Activated T-helper 2 cell treated with anti-CD3 and anti-CD28 coated beads, Interferon-gamma antibody, Interleukin-2, Interleukin-4, amounts not matched to agents 10 μg/mL and 5 μg/mL and 100 μg/mL, durations not matched to agents 14 hours and 24 hours and 36 hours (primary cell): ENCODE results near the gene DUSP19. TPM values are rescaled to one million over a fixed set of nuclear protein-coding genes. Genes with fewer than 3 reads are reported as not detected.
A peak's percentile ranks its signal among the peaks of the same experiment; 100 is the strongest.

ENCODE experiments used
- DNase-seq: peaks from one replicate; pipeline ENCODE4 v3.0.0; 2021; ENCODE audit warnings: low spot score
- H3K27ac Mint-ChIP-seq: one replicate; pipeline ENCODE4 v1.8.0; 2021; ENCODE audit warnings: mixed read lengths
- H3K27me3 Mint-ChIP-seq: one replicate; pipeline ENCODE4 v1.8.0; 2021; ENCODE audit warnings: low read depth, mixed read lengths
- H3K36me3 Mint-ChIP-seq: one replicate; pipeline ENCODE4 v1.8.0; 2021; ENCODE audit warnings: low read depth, mixed read lengths
- H3K4me1 Mint-ChIP-seq: one replicate; pipeline ENCODE4 v1.8.0; 2021; ENCODE audit warnings: low read depth, mixed read lengths
- H3K4me3 Mint-ChIP-seq: one replicate; pipeline ENCODE4 v1.8.0; 2021; ENCODE audit warnings: low read depth, mild to moderate bottlenecking, moderate library complexity, mixed read lengths
- H3K9me3 Mint-ChIP-seq: one replicate; pipeline ENCODE4 v1.8.0; 2021; ENCODE audit warnings: mixed read lengths
- intact Hi-C: fragments of 100-400 bp; cut with micrococcal nuclease; formaldehyde crosslinking; loops from one replicate; pipeline ENCODE4 v1.15.1; 2023
- total RNA-seq: library from RNA; stranded (reverse); gene quantifications from 2 replicates; pipeline ENCODE4 v1.2.3, GENCODE V29; 2022

The DUSP19 gene
- total RNA-seq, 1 donor from 2014 or later: 1.6 TPM

DNA sequence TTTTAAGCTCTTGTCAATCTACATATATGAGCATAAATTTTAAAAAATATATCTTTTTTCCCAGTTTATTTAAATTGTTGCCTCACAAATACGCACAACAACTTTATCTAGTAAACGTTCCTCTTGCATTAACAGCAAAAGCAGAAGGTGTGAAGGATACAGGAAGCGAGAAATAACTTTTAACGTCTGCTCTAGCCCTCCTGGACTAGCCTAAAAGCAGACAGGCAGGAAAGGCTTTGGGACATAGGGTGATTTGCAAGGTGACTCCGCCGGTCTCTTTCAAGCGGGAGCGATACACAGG lies 434 bp upstream of the DUSP19 start:
- DNase-seq: peak; percentile 13
- Mint-ChIP-seq H3K27ac (no peak overlapping the region), H3K4me1 (peaks cover 7% of the 10 kb centered on the region), H3K9me3 (no peaks in the 10 kb centered on the region), H3K36me3 (no peaks in the 10 kb centered on the region), H3K4me3 (peak overlapping the region; percentile 83), H3K27me3 (peaks cover 7% of the 10 kb centered on the region)
- intact Hi-C loops: loop anchor here (1.0 to 5.0 kb wide), 3 partner anchors 40 to 361 kb away; partner anchors contain the start of genes DNAJC10, NCKAP1 and NUP35

DNA sequence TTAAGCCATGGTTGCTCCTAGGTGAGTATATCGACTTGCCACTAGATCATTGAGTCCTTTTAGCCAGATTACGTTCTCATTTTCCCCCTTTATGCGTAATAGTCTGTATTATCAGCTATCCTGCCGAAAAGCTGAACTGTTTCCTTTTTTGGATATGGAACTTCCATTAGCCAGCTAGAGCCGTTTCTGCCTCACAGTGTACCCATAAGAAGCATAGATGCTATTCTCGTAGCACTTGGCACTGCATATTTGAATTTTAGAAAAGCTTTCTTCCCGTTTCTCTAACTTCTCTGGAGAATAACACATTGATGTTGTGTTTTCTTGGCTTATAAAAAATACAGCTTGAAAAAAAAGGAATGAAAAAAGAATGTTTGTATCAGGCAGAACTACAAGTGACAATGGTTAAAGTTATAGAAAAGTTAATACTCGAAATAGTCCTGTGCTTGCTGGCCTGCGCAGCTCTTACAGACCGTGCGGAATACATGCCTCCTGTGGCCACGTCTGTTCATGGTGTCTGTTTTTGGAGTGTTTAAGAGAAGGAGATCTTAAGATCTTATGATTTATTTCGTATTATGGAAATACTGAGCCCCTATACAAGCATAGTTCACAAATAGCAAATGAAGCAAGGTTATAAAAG lies 710 bp downstream of the DUSP19 start:
- peaks cover 7% of the 10 kb centered on the region for H3K4me1 Mint-ChIP-seq
- H3K27ac Mint-ChIP-seq: no peak overlapping the region
- peak overlapping the region; percentile 83 for H3K4me3 Mint-ChIP-seq
- intact Hi-C loops: loop anchor here (5.0 kb wide), 1 partner anchor 362 kb away; the partner anchor contains the start of gene DNAJC10
- no peak for DNase-seq
- no peaks in the 10 kb centered on the region for H3K9me3 Mint-ChIP-seq
- H3K27me3 Mint-ChIP-seq: peaks cover 7% of the 10 kb centered on the region
- H3K36me3 Mint-ChIP-seq: no peaks in the 10 kb centered on the region

DNA sequence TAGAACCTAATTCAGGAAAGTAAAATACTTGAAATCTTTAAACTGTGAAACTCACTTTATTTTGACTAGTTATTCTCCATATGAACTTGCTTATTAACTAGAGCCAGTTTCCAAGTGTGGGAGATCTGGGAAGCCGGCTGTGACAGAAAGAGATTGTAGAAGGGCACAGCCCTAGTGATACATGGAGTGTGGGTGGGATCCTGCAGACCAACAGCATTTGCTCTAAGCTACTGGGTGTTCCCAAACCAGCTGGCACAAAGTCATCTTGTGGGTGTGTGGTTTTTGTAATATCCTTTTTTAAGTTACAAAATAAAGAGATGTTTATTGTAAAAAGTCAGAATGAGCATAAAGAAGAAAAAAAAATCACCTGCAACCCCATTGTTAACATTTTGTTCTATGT lies 3.4 kb downstream of the DUSP19 start:
- H3K4me1 Mint-ChIP-seq: peaks cover 7% of the 10 kb centered on the region
- H3K27ac Mint-ChIP-seq: no peak overlapping the region
- no peaks in the 10 kb centered on the region for H3K36me3 Mint-ChIP-seq
- no peaks in the 10 kb centered on the region for H3K9me3 Mint-ChIP-seq
- H3K27me3 Mint-ChIP-seq: peaks cover 7% of the 10 kb centered on the region
- no peak overlapping the region for H3K4me3 Mint-ChIP-seq
- intact Hi-C loops: no loop called here
- DNase-seq: no peak

DNA sequence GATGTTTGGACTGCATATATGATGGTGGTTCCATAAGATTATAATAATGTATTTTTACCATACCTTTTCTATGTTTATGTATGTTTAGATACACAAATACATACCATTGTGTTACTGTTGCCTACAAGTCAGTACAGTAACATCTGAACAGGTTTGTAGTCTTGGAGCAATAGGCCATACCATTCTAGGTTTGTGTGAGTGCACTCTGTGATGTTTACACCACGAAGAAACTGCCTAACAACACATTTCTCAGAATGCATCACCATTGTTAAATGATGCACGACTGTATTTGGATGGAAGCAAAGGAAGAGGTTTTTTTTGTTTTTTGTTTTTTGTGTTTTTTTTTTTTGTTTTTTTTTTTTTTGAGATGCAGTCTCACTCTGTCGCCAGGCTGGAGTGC lies 9.5 kb downstream of the DUSP19 start:
- no peaks in the 10 kb centered on the region for H3K9me3 Mint-ChIP-seq
- intact Hi-C loops: no loop called here
- no peaks in the 10 kb centered on the region for H3K27me3 Mint-ChIP-seq
- H3K36me3 Mint-ChIP-seq: no peaks in the 10 kb centered on the region
- no peak overlapping the region for H3K27ac Mint-ChIP-seq
- H3K4me3 Mint-ChIP-seq: no peak overlapping the region
- no peak for DNase-seq
- H3K4me1 Mint-ChIP-seq: no peaks in the 10 kb centered on the region

DNA sequence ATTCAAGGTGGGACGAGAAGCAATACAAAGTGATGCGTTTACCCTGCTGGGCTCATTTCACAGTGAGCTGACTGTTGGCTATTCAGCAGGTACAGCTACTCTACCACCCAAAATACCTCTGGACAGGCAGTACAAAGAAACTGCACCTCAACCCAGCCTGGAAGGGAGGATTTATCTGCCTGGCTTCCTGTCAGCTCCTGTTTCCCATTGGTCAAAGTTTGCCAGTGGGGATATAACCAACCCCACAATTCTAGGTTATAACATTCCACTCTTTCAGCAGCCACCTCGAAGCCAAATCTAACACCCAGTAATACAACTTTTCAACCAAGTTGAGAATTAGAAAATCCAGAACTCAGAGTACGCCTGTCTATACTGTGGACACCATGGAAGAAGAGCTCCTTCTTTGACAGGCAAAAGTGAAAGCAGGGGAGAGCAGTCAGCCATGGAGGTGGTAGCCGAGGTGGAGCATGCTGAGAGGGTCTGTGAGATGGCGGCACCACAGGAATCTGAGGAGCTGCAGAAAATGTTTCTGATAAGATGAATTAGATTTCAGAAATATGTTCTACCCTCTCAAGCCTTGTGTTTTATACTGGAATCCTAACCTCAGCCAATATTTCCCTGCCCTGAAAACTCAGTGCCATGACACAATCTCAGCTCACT lies 10.8 kb downstream of the DUSP19 start:
- no peak for DNase-seq
- Mint-ChIP-seq H3K36me3 (no peaks in the 10 kb centered on the region), H3K9me3 (no peaks in the 10 kb centered on the region), H3K4me1 (no peaks in the 10 kb centered on the region), H3K4me3 (no peak overlapping the region), H3K27ac (no peak overlapping the region), H3K27me3 (no peaks in the 10 kb centered on the region)
- intact Hi-C loops: no loop called here

DNA sequence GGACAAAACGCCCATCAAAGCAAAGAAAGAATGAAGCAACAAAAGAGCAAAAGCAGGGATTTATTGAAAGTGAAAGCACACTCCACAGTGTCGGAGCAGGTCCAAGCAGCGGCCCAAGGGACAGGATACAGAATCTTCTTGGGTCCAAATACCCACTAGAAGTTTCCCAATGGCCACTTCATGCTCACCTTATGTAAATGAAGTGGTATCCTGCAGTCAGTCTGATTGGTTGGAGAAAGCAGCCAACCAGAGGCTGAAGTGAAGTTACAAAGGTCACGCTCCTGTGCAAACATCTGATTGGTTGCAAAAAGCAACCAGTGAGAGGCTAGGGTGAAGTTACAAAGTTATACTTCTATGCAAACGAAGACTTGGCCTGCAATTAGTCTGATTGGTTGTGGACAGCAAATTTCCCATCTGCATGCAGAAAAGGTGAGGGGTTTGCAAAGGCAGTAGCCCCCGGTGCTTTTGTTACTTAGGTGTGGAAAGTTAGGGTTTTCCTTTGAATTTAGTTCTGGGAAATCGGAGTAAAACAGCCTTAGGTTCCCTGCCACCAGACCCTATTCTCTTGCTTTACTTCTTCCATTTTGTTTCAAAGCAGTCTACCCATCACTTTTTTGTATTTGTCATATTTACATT lies 12.9 kb downstream of the DUSP19 start:
- Mint-ChIP-seq H3K4me1 (no peaks in the 10 kb centered on the region), H3K27ac (no peak overlapping the region), H3K4me3 (no peak overlapping the region), H3K9me3 (no peaks in the 10 kb centered on the region), H3K27me3 (no peaks in the 10 kb centered on the region), H3K36me3 (no peaks in the 10 kb centered on the region)
- no peak for DNase-seq
- intact Hi-C loops: no loop called here

DNA sequence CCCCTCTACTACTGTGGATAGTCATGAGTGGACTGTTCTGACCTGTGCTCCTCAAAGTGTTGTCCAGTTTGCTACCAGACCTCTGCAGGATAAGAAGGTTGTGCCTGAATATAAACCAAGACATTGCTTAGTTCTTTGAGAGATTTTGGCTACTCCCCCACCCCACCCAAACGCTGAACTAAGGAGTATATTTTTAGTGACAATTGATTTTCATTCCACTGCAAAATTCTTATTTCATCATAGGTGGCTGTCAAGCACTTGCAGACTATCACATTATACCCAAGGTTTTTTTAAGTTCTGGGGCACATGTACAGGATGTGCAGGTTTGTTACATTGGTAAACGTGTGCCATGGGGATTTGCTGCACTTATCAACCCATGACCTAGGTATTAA lies 13.4 kb downstream of the DUSP19 start:
- intact Hi-C loops: no loop called here
- no peak for DNase-seq
- H3K27me3 Mint-ChIP-seq: no peaks in the 10 kb centered on the region
- H3K27ac Mint-ChIP-seq: no peak overlapping the region
- no peaks in the 10 kb centered on the region for H3K9me3 Mint-ChIP-seq
- H3K36me3 Mint-ChIP-seq: no peaks in the 10 kb centered on the region
- H3K4me3 Mint-ChIP-seq: no peak overlapping the region
- no peaks in the 10 kb centered on the region for H3K4me1 Mint-ChIP-seq

DNA sequence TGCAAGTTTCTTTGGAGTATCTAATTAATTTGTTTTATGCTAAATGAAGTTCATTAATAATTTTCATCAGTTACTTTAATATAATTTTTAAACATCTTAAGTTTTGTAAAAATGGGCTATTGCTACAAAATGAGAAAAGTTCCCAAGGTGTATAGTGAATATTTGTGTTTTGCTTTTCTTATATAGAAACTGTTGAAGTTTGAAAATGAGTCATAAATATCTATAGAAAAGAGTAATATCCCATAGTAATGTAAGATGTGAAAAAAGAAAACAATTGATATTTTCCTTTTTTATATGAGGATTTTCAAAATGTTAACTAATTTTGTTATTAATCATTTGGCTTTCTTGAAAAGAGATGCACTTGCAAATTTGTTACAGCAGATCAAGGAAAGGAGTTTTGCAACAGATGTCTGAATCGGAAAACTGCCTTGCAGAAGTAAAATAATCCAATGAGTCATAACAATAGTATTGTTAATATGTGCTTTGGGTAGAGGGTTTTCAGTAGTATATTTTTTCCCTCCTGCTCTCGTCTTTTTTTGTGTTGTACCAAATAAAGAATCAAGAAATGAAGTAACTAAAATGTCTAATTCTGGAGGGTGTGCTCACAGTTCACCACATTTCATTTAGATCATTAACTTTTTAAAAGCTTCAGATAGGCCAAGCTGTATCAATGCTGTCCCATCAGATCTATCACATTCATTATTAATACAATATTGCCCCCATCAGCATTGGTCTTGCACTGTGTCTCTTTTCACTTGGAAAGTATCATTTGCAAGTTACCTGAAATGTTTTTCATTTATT lies 15.5 kb downstream of the DUSP19 start:
- H3K36me3 Mint-ChIP-seq: no peaks in the 10 kb centered on the region
- no peak overlapping the region for H3K27ac Mint-ChIP-seq
- no peak overlapping the region for H3K4me3 Mint-ChIP-seq
- H3K27me3 Mint-ChIP-seq: no peaks in the 10 kb centered on the region
- DNase-seq: no peak
- H3K9me3 Mint-ChIP-seq: no peaks in the 10 kb centered on the region
- no peaks in the 10 kb centered on the region for H3K4me1 Mint-ChIP-seq
- intact Hi-C loops: no loop called here

DNA sequence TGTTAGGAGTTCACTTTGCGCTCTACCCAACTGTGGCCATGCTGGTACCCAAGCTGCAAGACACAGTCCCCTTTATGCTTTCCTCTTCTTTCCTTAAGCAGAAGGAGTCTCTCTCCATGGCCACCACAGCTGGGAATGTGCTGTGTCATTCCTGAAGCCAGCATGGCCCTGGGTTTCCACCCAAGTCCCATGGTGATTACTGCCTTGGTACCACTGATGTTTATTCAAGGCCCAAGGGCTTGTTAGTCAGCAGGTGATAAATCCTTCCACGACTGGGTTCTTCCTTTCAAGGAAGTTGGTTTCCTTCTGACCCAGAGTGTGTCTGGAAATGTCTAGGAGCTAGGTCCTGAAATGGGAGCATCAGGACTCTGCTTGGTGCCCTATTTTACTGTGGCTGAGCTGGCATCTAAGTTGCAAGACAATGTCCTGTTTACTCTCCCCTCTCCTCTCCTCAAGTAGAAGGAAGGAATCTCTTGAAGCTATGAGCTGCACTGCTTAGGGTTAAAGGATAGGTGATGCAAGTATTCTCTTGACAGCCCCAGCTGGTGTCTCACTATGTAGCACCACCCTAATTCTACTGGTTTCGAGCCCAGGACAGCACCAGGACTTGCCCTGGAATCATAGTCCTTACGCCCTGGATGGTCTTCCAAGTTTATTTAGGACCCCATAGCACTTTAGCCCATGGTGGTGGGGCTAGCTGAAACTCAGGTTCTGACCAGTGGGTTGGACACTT lies 27.0 kb downstream of the DUSP19 start:
- Mint-ChIP-seq H3K4me3 (no peak overlapping the region), H3K9me3 (no peaks in the 10 kb centered on the region)
- intact Hi-C loops: no loop called here

DNA sequence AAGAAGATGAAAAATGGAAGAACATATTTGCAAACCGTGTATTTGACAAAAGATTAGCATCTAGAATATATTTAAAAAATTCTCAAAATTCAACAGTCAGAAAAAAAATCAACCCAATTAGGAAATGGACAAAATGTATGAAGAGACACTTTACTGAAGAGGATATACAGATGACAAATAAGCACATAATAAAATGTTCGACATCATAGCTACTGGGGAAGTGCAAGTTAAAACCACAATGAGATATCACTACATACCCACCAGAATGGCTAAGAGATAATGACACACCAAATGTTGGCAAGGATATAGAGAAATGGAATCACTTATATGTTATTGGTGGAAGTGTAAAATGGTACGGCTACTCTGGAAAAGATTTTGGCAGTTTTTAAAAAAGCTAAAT lies 34.0 kb downstream of the DUSP19 start:
- Mint-ChIP-seq H3K4me3 (no peak overlapping the region), H3K9me3 (no peaks in the 10 kb centered on the region), H3K27ac (no peak overlapping the region), H3K36me3 (no peaks in the 10 kb centered on the region), H3K4me1 (no peaks in the 10 kb centered on the region), H3K27me3 (peaks cover 23% of the 10 kb centered on the region)
- no peak for DNase-seq
- intact Hi-C loops: no loop called here

More for the DNA sequence above, 27.0 kb downstream of the DUSP19 start:
- no peaks in the 10 kb centered on the region for H3K36me3 Mint-ChIP-seq
- peaks cover 7% of the 10 kb centered on the region for H3K27me3 Mint-ChIP-seq
- peaks cover 3% of the 10 kb centered on the region for H3K4me1 Mint-ChIP-seq
- DNase-seq: no peak
- H3K27ac Mint-ChIP-seq: no peak overlapping the region

DNA sequence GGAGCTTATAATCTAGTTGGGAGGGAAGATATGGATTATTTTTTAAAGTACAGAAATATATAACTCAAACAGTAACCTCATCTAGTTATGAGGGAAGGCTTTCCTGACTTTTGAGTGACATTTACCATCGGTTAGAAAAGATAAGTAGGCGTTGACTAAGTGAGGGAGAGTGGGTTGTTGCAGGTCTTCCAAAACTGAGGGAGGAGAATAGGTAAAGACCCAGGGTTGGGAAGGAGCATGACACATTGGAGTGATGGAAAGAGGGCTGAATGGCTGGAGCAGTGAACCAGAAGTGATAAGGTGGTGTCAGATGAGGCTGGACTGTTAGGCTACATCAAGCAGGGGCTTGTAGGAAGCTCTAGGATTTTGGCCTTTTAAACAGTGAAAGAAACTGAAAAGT lies 35.1 kb downstream of the DUSP19 start:
- no peaks in the 10 kb centered on the region for H3K4me1 Mint-ChIP-seq
- peaks cover 27% of the 10 kb centered on the region for H3K27me3 Mint-ChIP-seq
- no peak overlapping the region for H3K27ac Mint-ChIP-seq
- H3K36me3 Mint-ChIP-seq: no peaks in the 10 kb centered on the region
- no peaks in the 10 kb centered on the region for H3K9me3 Mint-ChIP-seq
- no peak overlapping the region for H3K4me3 Mint-ChIP-seq
- DNase-seq: no peak
- intact Hi-C loops: no loop called here

DNA sequence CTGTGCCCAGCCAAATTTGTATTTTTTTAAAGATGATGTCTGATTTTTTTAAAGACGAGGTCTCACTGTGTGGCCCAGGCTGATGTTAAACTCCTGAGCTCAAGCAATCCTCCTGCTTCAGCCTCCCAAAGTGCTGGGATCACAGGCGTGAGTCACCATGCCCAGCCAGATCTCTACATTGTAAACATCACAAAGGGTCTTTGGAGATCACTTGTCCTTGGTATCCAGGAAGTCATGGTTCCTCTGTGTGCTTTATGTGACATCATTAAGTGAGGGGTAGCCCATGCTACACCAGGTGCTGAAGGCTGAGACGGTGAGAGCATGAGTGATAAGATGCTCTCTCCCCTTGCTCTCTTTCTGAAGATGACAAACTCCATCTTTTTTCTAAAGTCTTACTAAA lies 38.7 kb downstream of the DUSP19 start:
- DNase-seq: no peak
- intact Hi-C loops: no loop called here
- no peaks in the 10 kb centered on the region for H3K9me3 Mint-ChIP-seq
- peaks cover 27% of the 10 kb centered on the region for H3K27me3 Mint-ChIP-seq
- H3K36me3 Mint-ChIP-seq: no peaks in the 10 kb centered on the region
- no peak overlapping the region for H3K27ac Mint-ChIP-seq
- H3K4me1 Mint-ChIP-seq: no peaks in the 10 kb centered on the region
- H3K4me3 Mint-ChIP-seq: no peak overlapping the region
